ENCODE results near the gene CD24.
A peak's percentile ranks its signal among the peaks of the same experiment; 100 is the strongest.

DNA sequence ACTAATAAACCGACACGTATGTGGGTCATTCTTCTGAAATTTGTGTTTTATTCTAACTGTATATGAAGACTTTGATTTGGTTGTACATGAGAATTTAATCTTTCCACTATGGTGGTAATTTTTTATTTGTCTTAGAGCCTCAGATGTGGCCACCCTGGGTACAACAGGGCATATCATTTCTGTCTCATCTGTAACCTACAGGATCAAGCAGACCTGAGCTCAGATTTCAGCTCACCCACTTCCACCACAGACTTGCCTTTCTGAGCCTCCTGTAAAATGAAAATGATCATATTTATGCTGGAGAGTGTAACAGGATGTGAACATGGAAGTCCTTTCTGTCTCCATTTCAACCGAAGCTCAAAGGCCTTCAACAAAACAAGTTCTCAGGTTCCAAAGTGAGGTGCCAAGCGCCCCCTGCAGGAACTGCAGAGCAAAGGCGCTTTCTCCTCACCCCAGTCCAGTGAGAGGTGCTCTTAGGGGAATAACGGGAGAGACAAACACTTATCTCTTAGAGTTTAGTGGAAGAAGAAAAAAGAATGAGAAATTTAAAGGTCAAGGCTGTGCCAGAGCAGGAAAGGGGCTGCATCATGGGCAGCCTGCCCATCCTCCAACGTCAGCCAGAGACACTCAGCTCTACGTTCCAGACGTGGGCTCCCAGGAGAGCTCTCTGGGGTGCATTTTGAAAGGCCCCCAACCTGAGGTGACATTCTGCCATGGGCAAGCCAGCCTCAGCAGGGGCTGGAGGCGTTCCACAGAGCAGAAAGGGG is 23.0 kb upstream of the CD24 start:
- peak; percentile 99 for TF ChIP-seq CTCF (IDR thresholded peaks at IDR 0.05; ENCODE audit: low read length)
- no peak for TF ChIP-seq EZH2 (IDR thresholded peaks at IDR 0.05; ENCODE audit: borderline replicate concordance, low read length)
